Endothelial cell (in vitro differentiated cells): ENCODE results near the gene SELENOK. TPM values are rescaled to one million over a fixed set of nuclear protein-coding genes. Genes with fewer than 3 reads are reported as not detected.

Experiments
- DNase-seq: peaks from one replicate; pipeline ENCODE4 v3.0.0; 2021; ENCODE audit warnings: low spot score
- H3K27ac Mint-ChIP-seq: one replicate; pipeline ENCODE4 v1.8.0; 2021; ENCODE audit warnings: mixed read lengths, inconsistent platforms; ENCODE audit not compliant: unreplicated experiment
- H3K27me3 Mint-ChIP-seq: one replicate; pipeline ENCODE4 v1.8.0; 2021; ENCODE audit warnings: mild to moderate bottlenecking, moderate library complexity, mixed read lengths, inconsistent platforms; ENCODE audit not compliant: unreplicated experiment
- H3K36me3 Mint-ChIP-seq: one replicate; pipeline ENCODE4 v1.8.0; 2021; ENCODE audit warnings: mild to moderate bottlenecking, low read depth, mixed read lengths, inconsistent platforms; ENCODE audit not compliant: unreplicated experiment
- H3K4me1 Mint-ChIP-seq: one replicate; pipeline ENCODE4 v1.8.0; 2021; ENCODE audit warnings: mild to moderate bottlenecking, mixed read lengths, inconsistent platforms; ENCODE audit not compliant: unreplicated experiment
- H3K4me3 Mint-ChIP-seq: one replicate; pipeline ENCODE4 v1.8.0; 2021; ENCODE audit warnings: mild to moderate bottlenecking, mixed read lengths, inconsistent platforms; ENCODE audit not compliant: unreplicated experiment
- H3K9me3 Mint-ChIP-seq: one replicate; pipeline ENCODE4 v1.8.0; 2021; ENCODE audit warnings: mixed read lengths, inconsistent platforms; ENCODE audit not compliant: unreplicated experiment
- total RNA-seq: library from RNA; stranded (reverse); fragmentation: NEBNext Ultra II Directional; extraction: Animal tissue kit (Norgen Biotek cat#: 25700); gene quantifications from one replicate; pipeline ENCODE4 v1.2.1, GENCODE V29; 2021; ENCODE audit not compliant: unreplicated experiment
- TF ChIP-seq, protein P1 (sequence below): fragments of 200-600 bp; sonication (generic); IDR thresholded peaks from one replicate; pipeline ENCODE4 v1.5.0; 2021; ENCODE audit warnings: antibody characterized with exemption; ENCODE audit not compliant: unreplicated experiment

Gene SELENOK
- total RNA-seq, 1 donor from 2014 or later = 36.6 TPM

DNA sequence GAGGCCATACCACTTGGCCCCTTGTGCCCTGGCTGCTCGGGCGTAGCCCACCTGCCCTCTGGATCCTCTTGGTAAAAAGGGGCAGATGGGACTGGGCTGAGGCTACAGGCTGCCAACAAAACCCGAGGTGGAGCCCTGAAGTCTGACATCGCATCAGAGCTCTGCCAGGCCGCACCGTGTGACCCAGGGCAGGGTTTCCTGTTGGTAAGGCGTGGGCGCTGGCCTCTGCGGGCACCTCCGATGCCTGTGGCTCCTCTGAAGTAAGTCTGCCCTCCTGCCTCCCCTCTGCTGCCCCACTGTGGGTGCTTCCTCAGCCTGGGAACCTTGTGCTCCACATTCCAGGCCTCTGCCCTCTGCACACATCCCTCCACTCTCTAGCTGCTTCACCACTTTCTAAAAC is 54.3 kb downstream of the SELENOK start:
- no peaks in the 10 kb centered on the region for H3K4me1 Mint-ChIP-seq
- H3K9me3 Mint-ChIP-seq = no peaks in the 10 kb centered on the region
- H3K4me3 Mint-ChIP-seq = no peak overlapping the region
- no peak for DNase-seq
- TF ChIP-seq, protein P1, sequence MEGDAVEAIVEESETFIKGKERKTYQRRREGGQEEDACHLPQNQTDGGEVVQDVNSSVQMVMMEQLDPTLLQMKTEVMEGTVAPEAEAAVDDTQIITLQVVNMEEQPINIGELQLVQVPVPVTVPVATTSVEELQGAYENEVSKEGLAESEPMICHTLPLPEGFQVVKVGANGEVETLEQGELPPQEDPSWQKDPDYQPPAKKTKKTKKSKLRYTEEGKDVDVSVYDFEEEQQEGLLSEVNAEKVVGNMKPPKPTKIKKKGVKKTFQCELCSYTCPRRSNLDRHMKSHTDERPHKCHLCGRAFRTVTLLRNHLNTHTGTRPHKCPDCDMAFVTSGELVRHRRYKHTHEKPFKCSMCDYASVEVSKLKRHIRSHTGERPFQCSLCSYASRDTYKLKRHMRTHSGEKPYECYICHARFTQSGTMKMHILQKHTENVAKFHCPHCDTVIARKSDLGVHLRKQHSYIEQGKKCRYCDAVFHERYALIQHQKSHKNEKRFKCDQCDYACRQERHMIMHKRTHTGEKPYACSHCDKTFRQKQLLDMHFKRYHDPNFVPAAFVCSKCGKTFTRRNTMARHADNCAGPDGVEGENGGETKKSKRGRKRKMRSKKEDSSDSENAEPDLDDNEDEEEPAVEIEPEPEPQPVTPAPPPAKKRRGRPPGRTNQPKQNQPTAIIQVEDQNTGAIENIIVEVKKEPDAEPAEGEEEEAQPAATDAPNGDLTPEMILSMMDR = no peak
- H3K27me3 Mint-ChIP-seq = peaks cover 2% of the 10 kb centered on the region
- H3K27ac Mint-ChIP-seq = no peak overlapping the region
- no peaks in the 10 kb centered on the region for H3K36me3 Mint-ChIP-seq

DNA sequence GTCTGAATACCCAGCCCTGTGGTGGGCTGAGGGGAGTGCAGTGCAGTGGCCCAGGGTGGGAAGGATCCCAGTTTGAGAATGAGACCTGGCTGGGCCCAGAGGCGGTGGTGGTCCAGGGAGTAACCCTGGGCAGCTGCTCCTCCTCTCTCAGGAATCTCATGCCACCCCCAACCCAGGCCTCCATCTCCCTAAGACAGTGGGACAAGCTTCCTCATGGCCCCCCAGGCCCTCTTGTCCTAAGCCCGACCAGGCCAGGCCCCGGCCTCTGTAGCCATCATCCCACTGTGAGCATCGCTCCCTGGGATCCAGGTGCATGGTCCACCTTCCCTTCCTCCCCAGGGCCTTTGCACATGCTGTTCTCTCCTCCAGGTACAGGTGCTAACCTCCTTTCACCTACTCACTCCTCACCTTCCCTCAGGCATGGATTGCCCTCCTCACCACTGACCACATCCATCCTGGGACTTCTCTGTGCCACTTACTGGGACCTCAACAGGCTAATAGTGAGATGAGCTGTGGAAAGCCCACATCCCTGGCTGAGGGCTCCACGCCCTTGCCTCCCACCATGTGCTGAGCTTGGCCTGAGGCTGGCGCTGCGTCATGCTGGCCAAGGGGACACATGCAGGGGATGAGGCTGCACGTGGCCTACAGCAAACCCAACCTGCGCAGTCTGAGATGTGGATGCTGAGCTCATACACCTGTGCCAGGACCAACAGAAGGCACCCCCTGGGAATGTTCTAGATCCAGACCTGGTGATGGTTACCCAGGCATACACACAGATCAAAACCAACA is 55.4 kb downstream of the SELENOK start:
- DNase-seq = no peak
- Mint-ChIP-seq H3K9me3 (no peaks in the 10 kb centered on the region), H3K4me3 (no peak overlapping the region), H3K4me1 (no peaks in the 10 kb centered on the region), H3K27me3 (no peaks in the 10 kb centered on the region), H3K27ac (no peak overlapping the region), H3K36me3 (no peaks in the 10 kb centered on the region)
- TF ChIP-seq, protein P1 = no peak

DNA sequence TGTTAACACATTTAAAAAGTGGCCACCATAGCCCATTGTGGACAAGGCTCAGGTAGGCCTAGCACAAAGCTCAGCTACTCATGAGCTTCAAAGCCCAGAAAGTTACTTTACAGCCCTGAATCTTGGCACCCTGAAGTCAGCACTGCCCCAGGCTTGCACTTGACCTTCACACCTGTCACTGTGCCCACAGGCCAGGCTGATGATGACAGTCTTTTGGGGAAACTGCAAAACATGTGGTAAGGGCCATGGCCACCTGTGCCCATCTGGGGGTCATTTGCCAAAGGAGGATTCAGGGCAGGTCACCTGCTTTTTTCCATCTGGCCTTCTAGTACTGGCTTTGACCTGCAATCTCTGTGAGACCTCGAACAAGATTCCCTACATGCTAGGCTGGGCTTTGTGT is 56.4 kb downstream of the SELENOK start:
- H3K36me3 Mint-ChIP-seq = no peaks in the 10 kb centered on the region
- no peak for DNase-seq
- no peak overlapping the region for H3K4me3 Mint-ChIP-seq
- TF ChIP-seq, protein P1 = no peak
- H3K27ac Mint-ChIP-seq = no peak overlapping the region
- no peaks in the 10 kb centered on the region for H3K9me3 Mint-ChIP-seq
- no peaks in the 10 kb centered on the region for H3K4me1 Mint-ChIP-seq
- no peaks in the 10 kb centered on the region for H3K27me3 Mint-ChIP-seq

DNA sequence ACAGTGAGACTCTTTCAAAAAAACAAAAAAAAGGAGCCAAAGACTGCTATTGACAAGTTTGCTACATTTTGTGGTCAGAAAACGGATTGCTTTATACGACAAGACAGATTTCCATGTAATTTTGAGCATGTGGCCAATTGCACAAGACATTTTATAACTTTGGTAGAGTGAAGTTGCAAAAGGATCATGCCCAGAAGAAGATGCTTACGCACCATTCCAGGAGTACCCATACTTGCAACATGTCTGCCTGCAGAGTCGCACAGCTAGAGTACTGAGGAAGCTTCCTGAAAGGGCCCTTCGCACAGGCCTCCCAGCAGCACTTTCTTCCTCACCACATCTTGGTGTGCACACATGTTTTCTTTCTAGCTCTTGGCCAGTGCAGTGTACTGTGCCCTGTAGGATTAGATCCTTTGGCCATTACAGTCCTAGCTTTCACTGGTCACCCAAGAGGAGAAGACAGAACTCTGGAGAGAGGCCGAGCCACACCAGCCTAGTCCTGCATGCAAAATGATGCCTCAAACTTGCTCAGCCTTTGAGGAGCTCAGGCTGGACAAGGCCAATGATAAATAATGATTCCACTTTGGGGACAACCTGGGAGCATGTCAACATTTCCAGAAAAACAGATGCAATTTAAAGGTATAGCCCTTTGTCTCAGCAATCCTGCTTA is 57.1 kb downstream of the SELENOK start:
- peaks cover 2% of the 10 kb centered on the region for H3K27me3 Mint-ChIP-seq
- no peak for DNase-seq
- H3K27ac Mint-ChIP-seq = no peak overlapping the region
- H3K4me1 Mint-ChIP-seq = no peaks in the 10 kb centered on the region
- H3K4me3 Mint-ChIP-seq = no peak overlapping the region
- TF ChIP-seq, protein P1 = no peak
- no peaks in the 10 kb centered on the region for H3K9me3 Mint-ChIP-seq
- no peaks in the 10 kb centered on the region for H3K36me3 Mint-ChIP-seq

Other genes starting within 250 kb of the SELENOK start
- gene CHDH, start 45.4 kb downstream of the SELENOK start, total RNA-seq = 1.0 TPM
- 0.33 TPM for gene IL17RB, start 45.3 kb downstream of the SELENOK start, total RNA-seq
- 40.1 TPM for gene ACTR8, start 9.7 kb downstream of the SELENOK start, total RNA-seq
- gene CACNA2D3, start 230.7 kb upstream of the SELENOK start, total RNA-seq = 0.46 TPM